ENCODE data around the gene YPEL4.

The YPEL4 gene

DNA sequence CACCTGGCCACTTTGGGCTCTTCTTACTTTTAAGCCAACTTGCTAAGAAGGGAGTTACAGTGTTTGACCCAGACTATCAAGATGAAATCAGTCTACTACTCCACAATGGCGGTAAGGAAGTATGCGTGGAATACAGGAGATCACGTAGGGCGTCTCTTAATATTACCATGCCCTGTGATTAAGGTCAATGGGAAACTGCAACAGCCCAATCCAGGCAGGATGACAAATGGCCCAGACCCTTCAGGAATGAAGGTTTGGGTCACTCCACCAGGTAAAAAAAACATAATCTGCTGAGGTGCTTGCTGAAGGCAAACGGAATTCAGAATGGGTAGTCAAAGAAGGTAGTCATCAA lies 1.0 kb upstream of the YPEL4 start:
- no peak for DNase-seq (ENCODE audit: low read depth in 2 of 2)

DNA sequence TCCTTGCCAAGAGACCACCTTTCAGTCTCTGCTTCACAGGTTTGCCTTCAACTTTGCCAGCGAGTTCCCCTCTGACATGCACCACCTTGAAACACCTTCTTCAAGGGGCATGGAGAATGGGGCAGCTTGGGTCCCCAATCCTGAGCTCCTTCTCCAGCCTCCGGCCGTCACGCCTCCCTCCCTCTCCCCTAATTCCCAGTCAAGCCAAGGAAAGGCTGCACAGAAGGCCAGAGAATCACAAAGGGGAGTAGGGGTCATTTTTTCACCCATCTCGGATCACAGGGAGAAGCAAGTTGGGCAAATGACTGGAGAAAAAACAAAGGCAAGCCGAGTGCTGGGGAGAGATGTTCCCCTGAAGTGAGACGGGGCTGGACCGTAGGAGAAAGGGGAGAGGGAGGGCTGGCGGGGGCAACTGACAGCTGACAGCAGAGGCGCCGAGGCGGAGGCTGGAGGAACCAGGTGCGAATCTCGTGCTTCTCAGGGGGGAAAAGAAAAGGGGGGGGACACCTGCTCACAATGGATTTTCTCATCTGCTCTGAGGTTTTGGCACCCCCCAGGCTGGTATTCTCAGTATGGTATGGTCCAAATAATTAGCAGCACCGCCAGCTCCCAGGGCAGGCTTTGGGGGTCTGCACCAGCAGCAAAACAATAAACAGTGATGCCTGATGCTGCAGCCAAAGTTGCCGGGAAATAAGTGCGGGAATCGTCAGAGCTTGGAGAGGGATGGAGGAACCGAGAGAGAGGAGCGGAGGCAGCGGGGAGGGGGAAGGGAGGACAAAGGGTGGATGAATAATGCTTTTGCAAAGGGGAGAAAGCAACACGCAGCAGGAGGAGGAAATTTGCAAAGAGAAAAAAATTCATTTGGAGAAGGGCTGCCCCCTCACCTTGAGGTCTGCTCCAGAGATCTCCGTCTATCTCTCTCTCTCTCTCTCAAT lies 644 bp downstream of the YPEL4 start:
- DNase-seq (ENCODE audit: low read depth in 2 of 2): no peak

DNA sequence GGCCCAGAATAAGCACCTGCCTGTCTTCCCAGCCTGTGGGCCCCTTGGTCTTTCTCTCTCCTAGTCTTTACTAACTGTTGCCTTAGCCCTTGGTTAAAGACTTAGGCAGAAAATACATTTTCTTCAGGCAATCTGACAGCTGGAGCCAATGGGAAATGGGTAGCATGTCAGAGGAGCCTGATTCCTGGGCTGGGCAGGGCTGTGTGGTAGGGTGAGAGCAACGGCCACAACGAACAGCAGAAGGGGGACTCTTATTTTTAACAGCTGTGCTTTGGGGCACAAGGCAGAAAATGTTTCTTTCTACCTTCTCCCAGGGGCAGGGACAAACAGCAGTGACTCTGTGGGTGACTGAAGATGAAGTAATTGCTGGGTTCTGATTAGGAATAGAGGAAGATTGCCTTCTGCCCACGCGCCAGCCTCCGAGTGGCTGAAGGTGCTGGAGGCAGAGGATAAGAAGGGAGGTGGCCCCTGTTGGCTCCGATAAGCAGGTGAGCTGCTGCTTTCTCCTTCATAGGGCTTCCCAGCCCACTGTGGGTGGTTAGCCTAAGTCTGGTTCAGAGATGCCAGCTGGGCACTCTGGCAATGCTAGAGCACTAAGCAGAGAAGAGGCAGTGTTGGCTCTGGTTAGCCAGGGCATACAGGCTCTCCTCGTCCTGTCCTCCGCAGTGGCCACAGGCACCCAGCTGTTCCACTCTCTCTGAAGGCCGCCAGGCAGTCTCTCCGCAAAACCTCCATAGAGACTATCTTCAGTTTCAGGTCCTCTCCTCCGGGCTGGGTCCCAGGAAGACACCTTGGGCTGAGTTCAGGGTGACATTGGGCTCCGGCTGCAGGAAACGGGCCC lies 1.5 kb downstream of the YPEL4 start:
- DNase-seq (ENCODE audit: low read depth in 2 of 2): no peak

DNA sequence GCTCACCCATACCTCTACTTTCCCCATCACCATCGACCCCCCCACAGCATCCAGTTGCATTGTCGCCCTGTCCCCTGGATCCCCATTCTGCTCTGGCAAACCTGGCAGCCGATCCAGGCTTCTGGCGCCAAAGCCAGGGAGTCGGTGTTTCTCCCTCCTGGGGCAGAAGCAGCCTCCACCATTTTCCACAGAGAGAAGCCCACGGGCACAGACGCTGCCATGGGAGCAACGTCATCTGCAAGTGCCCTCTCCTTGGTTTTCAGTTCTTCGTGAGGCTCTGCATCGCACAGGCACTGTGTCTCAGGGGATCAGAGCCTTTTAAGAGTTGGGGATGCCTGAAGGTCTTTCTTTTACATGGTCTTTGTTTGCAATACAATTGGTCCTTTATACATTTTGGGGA lies 2.3 kb downstream of the YPEL4 start:
- no peak for DNase-seq (ENCODE audit: low read depth in 2 of 2)

DNA sequence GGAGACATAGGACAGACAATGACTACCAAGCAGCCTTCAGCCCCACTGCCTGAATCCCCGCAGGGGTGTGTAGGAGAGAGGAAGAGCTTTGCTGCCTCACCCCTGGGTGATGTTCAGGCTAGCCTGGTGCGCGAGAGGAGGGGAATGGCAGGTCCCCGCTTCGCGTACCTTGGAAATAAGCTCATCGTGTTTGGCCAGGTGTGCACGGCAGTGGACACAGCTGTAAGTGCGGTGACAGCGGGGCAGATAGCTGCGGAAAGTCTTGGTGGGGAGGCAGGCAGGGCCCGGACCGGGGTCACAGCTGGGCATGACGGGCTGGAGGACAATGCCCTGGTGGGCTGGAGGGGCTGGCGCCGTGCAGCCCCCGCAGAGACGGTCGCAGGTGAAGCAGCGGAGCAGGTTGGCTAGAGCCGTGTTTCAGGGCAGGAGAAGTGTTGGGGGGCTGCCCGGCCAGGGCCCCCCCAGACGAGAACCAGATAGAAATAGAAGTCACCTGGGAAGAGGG lies 2.9 kb downstream of the YPEL4 start:
- DNase-seq (ENCODE audit: low read depth in 2 of 2): no peak

DNA sequence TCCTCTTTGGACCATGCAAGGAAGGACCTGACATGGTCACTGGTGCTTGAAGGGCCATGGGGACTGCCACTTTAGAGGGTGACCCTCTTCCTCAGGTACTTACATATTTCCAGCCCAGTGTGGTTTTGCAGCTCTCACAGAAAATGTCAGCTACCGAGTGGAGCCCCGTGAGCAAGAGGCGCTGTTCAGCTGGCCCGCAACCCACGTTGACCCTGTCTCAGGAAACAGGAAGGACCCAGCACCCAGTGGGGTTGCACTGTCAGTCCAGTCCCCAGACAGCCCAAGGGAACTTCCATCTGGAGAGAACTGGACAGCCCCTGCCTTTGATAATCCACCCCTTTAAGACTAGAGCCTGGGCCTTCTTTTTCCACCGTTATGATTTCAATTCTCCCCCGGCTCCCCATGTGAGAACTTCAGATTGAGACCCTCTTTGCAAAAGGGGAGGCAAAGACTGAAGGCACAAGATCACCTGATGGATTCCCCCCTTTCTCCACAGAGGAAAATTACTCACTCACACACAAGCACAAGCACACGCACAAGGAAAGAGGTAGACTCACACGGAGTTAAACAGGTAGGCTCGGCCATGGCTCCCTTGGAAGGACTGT lies 3.4 kb downstream of the YPEL4 start:
- no peak for DNase-seq (ENCODE audit: low read depth in 2 of 2)

DNA sequence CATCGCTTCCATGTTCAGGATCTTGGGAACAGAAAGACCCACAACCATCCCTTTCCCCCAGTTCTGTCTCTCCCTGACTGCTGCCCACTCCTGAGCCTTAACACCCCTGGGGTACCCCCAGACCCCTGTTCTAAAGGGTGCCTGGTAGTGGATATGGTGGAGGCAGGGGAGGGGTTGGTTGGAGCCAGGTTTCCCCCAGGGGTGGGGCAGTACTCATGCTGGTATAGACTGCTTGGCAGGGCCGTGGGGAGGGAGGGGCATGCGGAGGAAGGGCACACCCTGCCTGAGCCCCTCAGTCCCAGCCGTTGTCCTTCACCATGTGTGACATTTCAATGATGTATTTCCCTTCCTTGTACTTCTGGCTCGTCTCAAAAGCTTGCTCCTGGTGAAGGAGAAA lies 4.0 kb downstream of the YPEL4 start:
- DNase-seq (ENCODE audit: low read depth in 2 of 2): no peak

DNA sequence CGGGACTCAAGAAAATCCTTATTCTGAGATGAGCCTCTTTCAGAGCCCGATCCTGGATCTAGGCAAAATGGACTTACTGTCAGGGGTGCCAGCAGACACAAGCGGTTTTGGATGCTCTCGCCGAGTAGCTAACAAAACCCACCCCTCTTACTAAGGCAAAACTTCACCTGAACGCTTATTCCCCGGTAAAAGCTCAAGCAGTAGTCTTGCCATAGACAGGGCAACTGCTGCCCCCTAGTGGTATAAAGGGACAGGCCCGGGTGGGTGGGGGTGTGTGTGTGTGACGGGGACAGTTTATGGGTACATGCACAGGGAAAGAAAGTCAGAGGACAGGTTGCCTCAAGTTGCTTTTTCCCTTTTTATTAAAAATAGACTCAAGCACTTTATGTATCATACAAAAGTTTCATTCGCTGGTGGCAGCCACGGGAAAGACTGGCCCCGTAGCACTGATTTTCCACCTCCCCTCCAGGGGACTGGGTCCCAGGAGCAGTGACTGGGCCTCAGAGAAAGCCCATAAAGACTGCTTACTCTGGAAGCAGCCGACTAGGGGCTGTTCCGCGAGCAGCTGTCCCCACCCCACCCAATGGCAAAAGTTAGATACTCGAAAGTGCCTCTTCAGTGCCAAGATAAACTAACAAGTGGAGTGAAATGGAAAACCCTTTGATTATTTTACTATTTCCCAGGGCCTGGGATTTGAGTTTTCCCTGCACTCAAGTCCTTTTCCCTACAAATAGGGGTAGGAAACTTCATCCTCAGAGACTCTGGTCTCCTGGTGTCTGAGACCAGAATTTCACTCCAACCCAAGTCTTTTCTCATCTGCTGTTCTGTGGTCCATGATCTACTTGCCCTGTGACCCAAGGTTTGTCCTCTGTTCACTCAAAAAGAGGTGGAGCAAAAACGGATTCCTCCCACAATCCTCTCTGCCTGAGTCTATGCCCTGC lies 4.7 kb downstream of the YPEL4 start:
- peak; percentile 73 to 74 for DNase-seq (ENCODE audit: low read depth in 2 of 2)

DNA sequence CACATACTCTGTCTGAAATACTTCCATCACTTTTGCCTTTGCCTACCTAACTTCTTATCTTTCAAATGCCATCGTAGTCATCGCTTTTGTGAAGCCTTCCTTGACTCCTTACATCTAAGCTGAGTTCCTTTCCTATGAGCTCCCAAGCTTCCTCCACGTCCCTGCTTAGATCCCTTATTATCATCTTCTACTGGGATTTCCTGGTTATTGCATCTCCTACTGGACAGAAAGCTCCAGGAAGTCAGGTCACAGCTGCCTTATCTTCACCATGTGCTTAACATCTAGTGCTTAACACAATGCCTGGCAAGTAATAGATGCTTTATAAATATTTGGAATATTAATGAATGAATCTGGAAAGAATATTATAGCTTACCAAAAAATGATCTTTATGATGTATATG lies 5.9 kb downstream of the YPEL4 start:
- DNase-seq (ENCODE audit: low read depth in 2 of 2): no peak

DNA sequence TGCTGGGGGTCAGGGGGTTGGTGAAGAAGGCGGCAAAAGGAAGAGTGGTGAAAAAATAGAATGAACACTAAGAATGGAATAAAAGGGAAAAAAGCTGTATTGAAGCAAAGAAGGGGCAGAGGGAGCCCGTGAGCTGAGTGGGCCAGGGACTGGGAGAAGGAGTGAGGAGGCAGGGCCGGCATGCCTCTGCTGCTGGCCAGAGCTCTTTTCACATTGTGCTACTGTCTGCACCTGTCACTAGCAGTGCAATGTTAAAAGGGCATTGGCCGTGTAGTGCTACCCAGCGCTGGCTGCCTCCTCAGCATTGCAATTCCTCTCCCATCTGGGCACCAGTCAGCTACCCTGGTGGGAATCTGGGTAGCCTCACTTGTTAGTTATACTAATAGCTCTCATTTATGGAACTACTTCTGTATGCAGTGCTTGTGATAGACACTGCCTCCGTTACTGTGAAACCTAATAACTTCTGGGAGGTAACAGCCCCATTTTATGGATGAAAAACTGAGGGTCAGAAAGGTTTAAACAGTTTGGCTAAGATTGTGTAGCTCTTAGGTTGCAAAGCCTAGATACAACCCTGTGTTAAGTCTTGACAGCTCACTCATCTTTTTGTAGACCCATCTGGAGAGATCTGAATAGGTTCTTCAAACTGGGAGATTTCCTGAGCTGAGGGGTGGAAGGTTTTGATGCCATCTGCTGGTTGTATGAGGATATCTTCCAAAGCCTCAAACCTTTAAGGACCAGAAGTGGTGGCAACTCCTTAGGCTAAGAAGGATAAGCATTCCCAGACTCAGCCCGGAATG lies 8.5 kb downstream of the YPEL4 start:
- DNase-seq (ENCODE audit: low read depth in 2 of 2): no peak

DNA sequence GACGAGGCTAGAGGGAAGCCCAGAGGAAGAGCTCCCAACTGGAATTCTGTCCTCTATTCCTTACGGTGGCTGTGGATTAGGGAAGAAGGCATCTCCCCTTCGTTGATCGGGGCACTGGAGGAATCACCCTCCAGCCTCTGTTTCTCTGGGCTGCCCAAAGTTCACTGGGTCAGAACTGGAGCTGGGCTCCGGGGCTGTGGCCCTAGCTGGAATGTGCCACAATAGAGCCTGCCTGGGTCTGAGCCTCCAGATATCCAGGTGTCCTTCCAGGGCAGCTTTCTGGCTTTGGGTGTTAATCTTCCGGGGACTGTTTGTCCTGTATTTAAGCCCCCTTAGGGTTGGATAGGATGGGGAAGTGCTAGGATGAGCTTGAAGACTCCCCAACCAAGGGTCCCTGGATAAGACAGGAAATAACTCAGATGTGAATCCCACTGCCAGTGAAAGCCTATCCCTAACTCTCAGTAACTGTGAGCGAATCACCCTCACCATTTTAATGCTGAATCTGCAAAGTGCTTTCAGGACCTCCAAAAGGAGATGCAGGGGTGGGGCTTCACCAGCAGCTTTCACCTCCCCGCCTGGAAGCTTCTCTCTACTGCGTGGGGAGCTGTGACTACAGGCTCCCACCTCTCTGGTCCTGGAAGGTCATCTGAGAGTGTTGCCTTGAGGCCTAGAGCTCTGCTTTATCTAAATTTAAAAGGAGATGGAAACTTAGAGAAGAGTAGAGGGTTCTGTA lies 9.5 kb downstream of the YPEL4 start:
- DNase-seq (ENCODE audit: low read depth in 2 of 2): no peak

DNA sequence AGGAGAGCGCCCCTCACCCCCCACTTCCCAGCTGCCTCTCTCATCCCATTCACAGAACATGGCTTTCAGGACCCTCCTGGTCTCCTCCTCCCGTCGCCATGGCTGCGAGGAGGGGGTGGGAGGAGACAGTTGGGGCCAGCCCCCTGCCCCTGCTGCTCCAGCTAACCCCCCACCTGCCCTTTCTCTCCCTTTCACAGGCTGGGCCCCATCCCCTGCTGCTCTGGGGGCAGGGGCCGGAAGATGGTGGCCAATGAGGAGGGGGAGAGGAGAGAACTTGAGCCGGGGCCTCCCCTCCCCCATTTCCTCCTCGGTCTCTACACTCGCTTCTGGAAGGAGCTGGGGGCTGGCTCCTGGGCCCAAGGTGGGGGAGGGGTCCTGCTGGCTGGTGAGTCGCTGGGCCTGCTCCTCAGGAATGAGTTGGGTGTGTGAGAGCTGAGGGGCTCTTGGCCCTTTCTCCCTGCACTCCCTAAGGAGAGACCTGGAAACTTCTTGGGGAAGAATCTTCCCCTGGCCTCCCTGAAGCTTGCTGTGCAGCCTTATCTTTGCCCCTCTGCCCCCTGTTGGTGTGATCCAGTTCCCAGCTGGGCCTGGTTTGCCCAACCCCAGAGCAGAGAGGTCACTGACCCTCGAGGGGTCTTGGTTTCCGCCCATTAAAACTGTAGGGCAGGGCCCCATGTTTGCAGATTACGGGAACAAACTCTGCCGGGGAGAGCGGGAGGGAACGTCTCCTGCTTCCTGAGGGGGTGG lies 10.2 kb downstream of the YPEL4 start:
- no peak for DNase-seq (ENCODE audit: low read depth in 2 of 2)

DNA sequence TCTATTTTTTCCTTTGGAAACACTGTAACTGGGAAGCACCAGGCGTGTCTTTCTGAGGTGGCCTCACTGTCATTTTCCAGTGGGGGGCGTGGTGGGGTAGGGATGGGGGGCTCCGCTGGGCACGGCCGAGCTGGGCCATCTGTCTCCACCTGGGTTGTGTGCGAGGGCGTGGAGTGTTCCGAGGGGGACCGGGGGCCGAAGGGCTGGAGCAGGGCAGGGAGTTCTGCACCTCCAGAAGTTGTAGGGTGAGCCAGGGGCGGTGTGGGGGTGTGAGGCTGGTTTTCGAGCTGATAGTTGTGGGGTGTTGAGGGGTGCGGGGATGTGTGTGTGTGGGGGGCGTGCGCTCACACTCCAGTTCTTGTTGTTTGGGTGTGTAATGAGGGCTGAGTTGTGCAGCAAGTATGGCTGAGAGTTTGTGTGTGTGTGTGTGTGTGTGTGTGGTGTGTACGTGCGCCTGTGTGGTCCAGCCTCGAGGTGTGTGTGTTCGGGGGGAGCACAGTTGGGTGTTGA lies 10.8 kb downstream of the YPEL4 start:
- DNase-seq (ENCODE audit: low read depth in 2 of 2): no peak

DNA sequence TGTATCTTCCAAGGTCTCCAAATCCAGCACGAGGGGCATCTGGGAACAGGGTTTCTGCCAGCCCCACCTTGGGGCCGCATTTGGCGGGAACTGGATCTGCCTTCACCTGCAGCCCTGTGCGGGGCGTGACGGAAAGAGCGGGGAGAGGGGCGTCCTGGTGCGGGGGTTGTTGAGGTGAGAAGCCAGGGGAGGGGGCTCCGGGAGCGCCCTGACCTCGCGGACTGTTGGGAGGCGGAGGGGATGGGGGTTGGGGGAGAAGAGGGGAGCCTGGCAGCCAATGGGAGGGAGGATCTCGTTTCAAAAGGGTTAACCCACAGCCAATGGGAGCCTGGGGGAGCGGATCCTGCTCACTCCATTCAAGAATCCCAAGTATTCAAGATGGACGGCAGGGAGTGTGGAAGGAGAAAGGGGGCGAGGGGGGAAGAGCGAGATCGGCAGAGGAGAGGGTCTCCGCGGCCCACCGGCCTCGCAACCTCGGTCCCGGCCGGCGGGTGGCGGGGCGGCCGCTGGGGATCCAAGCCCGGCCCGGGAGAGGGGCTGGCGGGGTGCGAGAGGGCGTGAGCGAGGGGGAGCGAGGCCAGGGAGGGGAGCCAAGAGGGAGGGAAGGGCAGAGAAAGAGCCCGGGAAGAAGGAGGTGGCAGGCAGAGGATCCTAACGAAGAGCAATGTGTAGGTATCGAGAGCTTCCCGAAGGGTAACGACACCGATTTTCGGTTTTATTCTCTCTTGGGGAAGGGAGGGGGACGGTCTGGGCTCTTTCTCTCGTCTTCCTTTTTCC lies 11.5 kb downstream of the YPEL4 start:
- DNase-seq (ENCODE audit: low read depth in 2 of 2): no peak

DNA sequence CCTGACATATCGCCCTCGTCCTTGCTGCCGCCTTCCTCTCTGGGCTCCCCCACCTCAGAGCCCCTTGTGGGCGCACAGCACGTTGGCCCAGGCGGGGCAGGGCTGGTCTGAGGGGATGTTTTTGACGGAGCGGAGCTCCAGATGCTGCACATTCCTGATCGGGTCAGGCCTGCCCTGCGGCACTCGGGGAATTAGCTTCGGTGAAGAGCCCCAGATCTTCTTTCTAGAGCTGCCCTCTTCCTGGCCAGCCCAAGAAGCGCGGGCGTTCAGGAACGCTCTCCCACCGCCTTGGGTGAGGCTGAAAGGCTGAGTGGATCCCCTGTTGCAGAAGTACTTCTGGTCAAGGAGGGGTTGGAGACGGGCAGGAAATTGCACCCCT lies 12.1 kb downstream of the YPEL4 start:
- DNase-seq (ENCODE audit: low read depth in 2 of 2): no peak

DNA sequence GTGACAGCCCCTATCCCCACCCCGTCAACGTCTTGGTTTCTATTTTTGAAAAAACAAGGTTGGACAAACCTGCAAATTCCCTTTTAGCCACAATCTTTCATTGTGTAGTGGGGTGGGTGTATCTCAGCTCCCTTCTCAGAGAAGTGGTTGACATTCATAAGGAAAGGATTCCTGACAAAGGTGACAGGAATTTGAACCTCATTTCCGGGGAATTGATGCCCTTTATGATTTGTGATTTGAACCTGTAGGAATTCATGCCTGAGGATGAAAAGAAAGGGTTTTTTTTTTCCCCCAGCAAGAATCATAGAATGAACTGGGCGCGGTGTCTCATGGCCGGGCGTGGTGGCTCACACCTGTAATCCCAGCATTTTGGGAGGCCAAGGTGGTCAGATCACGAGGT lies 14.5 kb downstream of the YPEL4 start:
- DNase-seq (ENCODE audit: low read depth in 2 of 2): no peak

DNA sequence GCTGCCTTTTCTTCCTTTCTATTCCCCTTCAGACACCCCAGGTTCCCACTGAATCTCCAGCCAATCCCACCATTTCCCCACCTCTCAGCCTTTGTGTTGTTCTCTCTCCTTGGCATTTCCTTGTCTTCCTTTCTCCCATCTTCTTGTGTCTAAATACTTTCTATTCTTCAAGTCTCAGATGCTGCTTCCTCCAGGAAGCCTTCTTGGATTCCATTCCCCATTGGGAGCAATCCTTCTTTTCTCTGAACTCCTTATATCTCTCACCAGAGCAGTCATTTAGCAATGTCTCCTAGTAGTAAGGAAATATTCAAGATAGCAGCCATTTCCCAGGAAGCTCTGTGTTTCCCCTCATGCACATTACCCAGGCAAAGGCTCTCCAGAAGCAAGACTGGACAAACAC lies 15.4 kb downstream of the YPEL4 start:
- no peak for DNase-seq (ENCODE audit: low read depth in 2 of 2)
